ENCODE measurements around the gene BACH2.

BACH2 gene

GRCh38 chr6:89942601-89943000, 354.0 kb downstream of the BACH2 start:
- DNase-seq (ENCODE audit: low read depth, low spot score), result no peak
- in situ Hi-C loops (cut with HindIII; ENCODE audit: low sequenced_read_pairs), result no loop called here
- no peak for TF ChIP-seq CTCF (IDR thresholded peaks at IDR 0.05; ENCODE audit: low read depth, low read length)
- no peak overlapping the region for H3K4me3 ChIP-seq (ENCODE audit: low read depth, low read length)

DNA sequence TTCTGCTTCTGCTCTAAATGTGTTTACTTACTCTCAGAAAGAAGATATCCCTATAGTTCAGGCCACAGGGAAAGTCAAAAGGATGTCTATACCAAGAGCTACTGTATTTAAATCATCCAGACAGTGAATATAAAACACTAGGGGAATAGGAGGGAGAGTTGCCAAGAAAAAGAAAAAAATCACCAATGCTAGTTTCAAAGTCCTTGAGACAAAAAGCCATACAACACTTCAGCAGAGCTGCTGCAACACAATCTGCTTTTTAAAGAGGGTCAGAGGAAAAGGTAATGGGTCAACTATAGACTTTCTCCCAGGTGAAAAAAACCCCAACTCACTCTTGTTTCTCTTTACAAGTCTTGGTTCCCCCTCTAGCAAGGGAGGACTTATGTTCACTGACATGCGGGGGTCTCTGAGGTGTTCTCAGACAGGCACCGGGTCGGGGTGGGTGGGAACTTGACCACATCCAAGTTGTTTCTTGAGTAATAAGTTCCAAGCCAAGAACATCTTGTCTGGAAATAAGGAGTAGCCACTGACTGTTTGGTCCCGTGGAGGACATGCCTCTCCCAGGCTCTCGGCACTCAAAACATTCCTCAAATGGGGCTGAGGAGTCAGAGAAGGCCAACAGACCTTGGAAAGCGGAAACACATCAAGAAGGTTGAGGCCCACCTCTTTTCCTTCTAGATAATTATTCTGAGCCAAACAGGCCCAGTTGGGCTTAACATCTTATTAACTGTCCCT, 354.7 kb downstream of the BACH2 start:
- TF ChIP-seq CTCF (IDR thresholded peaks at IDR 0.05; ENCODE audit: low read depth, low read length), result no peak
- in situ Hi-C loops (cut with HindIII; ENCODE audit: low sequenced_read_pairs), result no loop called here
- no peak overlapping the region for H3K4me3 ChIP-seq (ENCODE audit: low read depth, low read length)

DNA sequence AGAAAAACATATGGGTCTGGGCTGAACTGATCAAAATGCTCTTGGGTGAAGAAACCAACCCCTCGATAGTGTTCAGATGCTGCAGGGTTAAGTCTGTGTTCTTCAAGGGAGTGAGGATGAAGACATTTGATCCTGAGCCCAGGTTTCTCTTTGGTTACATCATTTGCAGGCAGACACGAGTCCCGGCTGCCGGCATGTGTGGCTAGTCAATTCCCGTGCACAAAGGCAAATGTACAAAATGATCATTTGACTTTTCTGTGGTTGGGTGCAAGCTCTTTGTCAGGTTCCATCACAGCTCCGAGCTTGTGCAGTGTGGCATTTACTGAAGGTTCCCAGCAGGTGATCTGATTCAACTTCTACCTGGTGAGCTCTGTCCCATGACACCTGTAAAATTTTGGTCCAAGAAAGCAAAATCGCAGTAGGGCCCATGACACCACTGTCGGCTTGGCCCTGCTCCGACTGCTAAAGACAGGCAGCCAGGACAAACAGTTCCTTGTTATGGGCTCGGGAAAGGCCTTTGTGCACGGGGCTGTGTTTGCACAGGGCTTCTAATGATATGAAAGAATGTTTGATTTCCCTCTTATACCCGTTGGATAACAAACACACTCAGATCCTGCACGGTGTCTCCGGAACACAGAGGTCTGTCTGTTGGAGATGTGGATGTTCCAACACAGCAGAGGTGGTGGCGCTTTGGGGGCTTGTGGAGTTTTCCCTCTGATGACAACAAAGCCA, 355.4 kb downstream of the BACH2 start:
- TF ChIP-seq CTCF (IDR thresholded peaks at IDR 0.05; ENCODE audit: low read depth, low read length), result no peak
- in situ Hi-C loops (cut with HindIII; ENCODE audit: low sequenced_read_pairs), result no loop called here
- no peak overlapping the region for H3K4me3 ChIP-seq (ENCODE audit: low read depth, low read length)
- DNase-seq (ENCODE audit: low read depth, low spot score), result peak; percentile 60

More for the DNA sequence above, 354.7 kb downstream of the BACH2 start:
- DNase-seq (ENCODE audit: low read depth, low spot score), result no peak

DNA sequence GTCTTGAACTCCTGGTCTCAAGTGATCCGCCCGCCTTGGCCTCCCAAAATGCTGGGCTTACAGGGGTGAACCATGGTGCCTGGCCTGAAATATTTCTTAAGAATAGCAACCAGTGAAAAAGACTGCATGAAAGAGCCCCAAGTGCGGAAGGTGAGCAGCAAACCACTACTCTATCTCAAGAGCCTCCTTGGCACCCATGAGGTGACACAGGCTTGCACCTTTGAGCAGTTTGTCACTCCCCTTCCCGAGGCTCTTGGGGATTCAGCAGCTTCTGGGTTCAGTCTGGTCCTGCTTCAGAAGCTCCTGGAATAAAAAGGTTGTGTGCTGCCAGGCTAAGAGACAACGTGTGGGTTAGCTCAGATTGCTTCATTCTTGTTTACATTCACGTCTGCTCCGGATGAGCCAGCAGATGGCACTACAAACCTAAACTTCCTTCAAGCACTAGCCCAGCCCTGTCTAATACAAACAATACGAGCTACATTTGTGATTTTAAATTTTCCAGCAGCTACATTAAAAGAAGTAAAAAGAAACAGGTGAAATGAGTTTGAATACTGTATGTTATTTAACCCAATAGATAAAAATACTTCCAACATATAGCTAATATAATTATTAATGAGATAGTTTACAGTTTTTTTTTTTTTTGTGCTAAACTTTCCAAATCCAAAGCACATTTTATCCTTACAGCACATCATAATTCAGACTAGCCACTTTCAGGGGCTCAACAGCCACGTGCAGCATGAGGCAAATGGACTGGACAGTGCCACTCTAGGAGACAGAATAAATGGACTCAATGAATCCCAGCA, 356.2 kb downstream of the BACH2 start:
- in situ Hi-C loops (cut with HindIII; ENCODE audit: low sequenced_read_pairs), result no loop called here
- peak; percentile 73 for TF ChIP-seq CTCF (IDR thresholded peaks at IDR 0.05; ENCODE audit: low read depth, low read length)
- no peak overlapping the region for H3K4me3 ChIP-seq (ENCODE audit: low read depth, low read length)
- peak; percentile 87 for DNase-seq (ENCODE audit: low read depth, low spot score)

DNA sequence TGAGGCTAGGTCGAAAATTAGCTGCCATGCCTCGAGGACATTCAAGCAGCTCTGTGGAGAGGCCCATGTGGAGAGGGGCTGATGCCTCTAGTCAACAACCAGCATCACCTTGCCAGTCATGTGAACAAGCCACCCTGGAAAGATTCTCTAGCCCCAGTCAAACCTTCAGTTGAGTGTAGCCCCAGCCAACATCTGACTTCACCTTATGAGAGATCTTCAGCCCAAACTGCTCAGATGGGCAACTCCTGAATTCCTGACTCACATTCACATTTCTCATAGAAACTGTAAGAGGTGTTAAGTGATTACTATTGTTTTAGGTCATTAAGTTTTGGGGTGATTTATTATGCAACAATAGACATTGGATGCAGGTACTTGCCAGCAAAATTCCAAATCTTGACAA, 357.5 kb downstream of the BACH2 start:
- H3K4me3 ChIP-seq (ENCODE audit: low read depth, low read length), result no peak overlapping the region
- no peak for DNase-seq (ENCODE audit: low read depth, low spot score)
- TF ChIP-seq CTCF (IDR thresholded peaks at IDR 0.05; ENCODE audit: low read depth, low read length), result no peak
- in situ Hi-C loops (cut with HindIII; ENCODE audit: low sequenced_read_pairs), result no loop called here

GRCh38 chr6:89938014-89938413, 358.6 kb downstream of the BACH2 start:
- H3K4me3 ChIP-seq (ENCODE audit: low read depth, low read length), result no peak overlapping the region
- no peak for DNase-seq (ENCODE audit: low read depth, low spot score)
- no peak for TF ChIP-seq CTCF (IDR thresholded peaks at IDR 0.05; ENCODE audit: low read depth, low read length)
- in situ Hi-C loops (cut with HindIII; ENCODE audit: low sequenced_read_pairs), result no loop called here
